ENCODE results near the gene DZIP1L.
A peak's percentile ranks its signal among the peaks of the same experiment; 100 is the strongest.

DZIP1L gene

DNA sequence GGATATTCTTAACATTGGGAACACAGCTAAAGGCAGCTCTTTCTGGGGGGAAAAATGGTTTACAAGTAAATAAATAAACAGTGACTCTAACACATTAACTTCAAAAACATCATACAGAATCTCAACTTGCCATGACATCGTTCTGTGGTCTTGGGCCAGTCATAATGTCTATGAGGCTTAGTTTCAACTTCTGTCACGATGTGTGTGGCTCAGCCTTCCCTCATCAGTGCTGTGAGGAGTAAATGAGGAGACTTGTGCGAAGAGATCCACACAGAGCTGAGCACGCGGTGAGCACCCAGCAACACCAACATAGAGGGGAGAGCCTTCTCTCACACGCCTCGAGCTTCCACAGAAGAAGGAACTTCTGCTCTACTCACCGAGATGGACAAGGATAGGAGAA, 49.0 kb downstream of the DZIP1L start:
- DNase-seq: peak; percentile 60

DNA sequence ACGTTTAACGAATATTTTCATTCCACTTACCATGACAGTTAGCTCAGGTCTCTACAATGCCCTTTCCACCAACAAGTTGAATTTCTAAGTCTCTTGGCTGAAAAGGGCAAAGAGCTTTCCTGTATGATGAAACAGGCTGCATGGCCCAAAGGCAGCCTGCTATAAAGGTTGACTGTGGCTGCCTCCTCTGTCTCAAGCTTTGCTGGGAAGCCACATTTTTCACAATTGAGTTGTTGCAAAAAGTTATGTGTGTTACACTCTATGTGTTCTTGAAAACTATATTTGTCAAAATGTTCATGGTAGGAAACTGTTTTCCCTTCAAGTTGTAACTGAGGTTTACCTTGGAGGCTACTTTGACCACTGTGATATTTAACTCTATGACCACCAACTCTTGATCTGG, 49.5 kb downstream of the DZIP1L start:
- DNase-seq: no peak

DNA sequence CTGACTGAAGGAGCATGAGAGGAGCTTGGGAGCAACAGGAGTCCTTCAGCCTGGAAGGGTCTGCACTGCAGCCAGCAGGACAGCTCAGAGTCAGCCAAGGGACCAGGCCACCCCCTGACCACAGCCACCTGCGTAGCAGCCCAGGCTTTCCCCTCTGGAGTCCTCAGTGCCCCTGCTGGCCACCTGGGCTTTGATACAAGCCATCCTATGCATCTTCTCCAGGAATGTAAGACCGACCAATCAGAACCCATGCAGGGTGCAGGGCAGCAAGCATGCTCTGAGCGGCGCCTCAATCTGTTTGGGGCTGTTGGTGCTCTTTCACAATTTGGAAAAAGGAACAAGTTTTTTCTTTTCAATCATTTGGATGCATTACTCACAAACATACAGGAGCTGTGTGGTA, 52.0 kb downstream of the DZIP1L start:
- no peak for DNase-seq

DNA sequence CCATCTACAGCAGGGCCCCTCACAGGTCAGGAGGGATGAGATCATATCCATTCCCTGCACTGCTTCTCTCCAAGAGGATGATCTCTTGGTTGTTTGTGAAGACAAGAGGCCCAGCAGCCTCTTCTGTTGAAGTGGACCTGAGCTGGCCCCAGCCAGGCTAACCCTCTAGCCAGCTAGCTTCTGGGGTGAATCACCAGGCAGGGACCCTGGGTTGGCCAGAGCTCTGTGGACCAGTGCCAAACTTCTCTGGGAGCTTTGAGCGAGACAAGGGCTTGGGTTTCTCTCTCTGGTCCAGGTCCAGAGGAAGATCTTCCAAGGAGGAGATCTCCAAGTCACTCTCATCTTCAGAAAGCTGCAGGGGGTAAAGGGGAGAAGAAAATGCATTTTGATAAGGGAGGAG, 52.8 kb downstream of the DZIP1L start:
- no peak for DNase-seq

DNA sequence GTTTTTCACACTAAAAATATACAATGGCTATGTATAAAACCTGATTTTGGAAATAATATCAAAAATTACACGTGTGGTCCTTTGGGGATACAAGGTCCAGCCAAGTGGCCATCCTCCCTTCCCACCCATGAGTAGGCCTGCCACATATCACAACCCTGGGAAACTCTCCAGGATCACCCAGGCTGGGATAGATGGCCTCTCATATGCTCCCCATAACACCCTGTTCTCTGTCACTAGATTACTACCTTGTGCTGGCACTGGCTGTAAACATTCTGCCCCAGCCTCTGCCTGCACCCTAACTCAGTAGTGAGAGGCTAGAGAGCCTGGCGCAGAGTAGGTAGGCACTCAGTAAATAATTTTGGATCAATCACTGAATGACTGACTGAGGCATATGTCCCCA, 53.4 kb downstream of the DZIP1L start:
- no peak for DNase-seq

DNA sequence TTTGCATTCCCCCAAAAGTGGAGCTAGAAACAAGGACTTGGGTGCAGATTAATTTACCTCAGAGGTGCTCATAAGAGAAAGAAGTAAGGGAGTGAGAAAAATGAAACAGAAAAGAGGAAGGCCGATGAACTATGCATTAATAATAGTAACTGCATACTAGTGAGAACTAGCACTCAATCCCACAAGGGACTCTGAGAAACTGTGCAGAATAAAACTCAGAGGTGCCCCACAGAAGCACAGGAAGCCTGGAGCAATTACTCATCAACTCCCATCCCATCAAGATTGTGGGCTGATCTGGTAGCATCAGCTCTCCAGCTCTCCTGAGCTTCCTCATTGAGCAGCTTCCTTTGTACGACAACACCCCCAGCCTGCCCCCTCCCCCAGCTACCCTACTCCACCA, 54.6 kb downstream of the DZIP1L start:
- DNase-seq: no peak

DNA sequence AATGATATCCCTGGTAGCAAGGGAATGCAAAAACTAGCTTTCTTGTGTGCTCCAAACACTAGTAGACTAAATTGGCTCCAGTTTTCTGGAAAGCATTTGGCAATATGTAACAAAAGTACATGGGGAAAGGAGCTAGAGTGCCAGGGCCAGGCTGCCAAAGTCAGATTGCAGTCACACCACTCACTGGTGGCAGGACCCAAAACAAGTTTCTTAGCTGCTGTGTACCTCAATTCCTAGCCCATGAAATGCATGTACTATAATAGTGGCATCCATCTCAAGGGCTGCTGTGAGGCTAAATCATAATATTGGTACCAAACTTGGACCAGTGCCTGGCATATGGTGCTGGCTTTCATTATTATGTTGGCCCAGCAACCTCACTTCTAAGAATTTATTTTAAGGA, 56.1 kb downstream of the DZIP1L start:
- DNase-seq: no peak

DNA sequence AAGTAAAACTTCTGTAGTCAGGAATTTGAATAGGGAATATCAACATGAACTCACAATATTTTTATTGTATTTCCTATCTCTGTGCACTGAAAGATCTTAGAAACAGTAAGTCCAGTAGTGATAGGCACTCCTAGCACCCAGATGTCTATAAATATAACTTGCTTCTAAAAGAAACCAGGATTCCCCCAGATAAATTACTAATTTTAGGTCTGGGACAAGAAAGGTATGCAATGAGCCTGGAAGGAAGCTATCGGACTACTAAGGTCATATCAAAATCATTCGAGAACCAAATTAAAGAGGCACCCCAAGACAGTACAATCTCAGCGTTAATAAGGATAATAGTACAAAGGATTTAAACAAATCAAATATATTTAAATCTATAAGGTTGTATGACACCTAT, 58.0 kb downstream of the DZIP1L start:
- DNase-seq: no peak

DNA sequence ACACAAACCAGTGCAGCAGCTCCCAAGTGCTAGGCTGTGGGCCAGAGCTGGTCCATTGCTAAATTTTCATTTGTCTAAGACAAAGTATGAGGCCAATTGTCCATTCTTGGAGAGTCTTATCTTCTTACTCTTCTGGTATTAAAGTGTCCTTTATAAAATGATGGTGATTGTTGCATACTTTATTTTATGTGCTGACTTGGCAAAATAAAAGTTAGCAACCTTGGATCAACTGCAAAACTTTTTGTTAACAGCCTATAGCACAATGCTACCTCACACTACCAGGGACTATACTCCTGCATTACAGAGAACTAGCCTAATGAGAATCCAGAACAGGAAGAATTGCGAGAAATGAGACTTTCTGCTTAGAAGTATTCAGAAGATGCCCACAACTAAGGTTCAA, 61.4 kb downstream of the DZIP1L start:
- DNase-seq: no peak

DNA sequence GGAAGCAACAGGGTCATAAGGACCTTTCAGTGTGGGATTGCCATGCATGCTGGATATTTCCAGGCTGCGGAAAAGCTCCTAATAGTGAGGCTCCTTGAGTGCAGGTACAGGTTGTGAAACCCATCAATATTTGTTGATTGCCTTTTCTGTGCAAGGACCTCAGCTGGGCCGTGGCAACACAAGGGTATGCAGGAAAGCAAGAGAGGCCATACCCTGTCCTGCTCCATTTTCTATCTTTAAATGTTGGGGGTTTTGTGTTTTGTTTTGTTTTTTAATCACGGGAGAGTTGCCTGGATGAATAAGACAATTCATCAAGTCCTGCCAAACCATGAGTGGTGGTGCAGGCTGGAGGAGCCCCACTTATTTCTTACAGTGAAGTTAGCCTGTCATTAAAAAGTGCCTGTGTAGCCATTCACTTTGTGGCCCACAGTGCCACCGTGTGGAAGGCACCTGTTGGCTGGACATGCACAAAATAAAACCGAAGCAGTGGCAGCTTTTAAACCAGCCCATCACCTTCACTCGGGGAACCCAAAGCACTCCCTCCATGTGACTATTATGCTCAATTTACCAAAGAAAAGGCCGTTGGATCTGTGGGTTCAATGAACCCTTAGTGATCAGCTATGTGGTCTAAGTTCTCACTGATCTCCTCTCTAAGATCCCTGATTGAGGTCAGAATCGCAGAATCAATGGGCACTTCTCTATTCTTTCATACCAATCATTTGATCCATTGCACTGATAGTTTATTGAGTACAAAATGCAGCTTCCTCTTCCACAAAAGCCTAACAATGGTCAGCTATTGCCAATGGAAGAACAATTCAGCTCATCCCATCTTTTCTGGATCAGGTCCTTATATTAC, 63.2 kb downstream of the DZIP1L start:
- peak; percentile 38 for DNase-seq

DNA sequence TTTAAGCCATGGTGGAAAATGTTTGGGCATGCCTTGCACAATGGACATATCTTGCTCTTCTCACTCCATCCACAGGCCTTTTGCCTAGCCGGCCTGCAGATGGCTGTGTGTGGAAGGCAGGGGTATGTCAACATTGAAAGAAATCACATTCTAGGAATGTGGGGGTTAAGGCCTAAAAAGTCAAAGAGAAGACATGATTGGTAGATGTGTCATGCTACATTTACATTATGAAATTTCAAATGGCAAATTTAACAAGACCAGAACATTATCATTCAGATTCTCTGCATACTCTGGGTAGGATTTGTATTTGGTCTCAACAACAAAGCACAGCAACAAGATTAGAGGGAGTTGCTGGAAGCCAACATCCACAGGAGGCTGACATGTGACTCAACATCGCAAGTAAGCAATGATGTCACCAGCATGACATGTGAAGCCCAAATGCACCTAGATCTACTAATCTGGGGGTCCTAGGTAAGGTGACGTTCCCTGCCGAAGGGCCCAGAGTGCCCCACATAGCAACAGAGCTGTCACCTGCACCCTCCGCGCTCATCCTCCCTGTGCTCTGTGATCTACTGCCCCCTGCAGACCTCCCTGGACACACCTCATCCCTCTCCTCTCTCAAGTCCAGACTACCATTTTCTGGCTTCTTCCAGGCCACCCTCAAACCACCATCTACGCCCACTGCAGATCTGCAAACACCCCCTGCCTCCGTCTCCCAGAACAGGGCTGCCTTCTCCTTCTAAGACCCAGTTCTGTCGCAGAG, 66.1 kb downstream of the DZIP1L start:
- DNase-seq: no peak

DNA sequence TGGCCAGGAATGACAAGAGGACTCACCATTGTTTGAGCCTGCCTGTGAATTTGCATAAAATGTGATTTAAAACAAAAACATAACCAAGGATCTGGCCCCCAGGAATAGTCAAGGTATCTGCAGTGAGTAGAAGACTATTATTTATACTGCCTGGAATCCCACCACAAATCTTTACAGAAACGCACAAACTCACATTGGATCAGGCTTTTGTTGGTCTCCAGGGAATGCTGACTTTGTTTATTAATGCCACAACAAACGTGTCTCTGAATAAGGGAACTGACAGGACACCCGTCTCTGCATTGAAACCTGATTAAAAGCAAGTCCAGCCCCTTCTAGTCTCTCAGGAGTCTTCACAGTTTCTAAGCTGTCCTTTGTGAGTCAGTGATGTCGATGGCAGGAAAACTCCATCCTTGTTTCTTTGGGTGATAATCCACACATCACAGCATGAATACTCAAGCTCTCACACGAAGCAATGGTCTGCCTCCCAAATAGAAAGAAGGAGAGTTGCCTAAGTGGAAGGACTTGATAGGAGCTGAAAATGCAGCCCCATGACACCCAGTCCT, 67.7 kb downstream of the DZIP1L start:
- no peak for DNase-seq

DNA sequence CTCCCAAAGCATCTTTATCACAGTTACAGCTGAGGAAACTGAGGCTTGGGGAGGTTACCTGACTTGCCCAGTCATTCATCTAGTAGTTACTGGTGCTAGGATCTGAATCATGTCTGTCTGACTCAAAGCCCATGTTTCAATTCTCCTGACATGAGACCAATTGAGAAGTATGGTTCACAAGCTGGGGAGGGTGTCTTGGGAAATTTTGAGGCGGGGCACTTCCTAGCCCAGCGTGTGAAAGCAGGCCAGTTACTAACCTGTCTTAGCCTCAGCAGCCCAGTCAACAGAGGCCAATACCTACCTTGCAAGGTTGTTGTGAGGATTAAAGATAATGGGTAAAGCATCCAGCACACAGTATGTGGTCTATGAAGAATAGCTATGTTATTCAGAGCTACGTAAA, 68.5 kb downstream of the DZIP1L start:
- no peak for DNase-seq

DNA sequence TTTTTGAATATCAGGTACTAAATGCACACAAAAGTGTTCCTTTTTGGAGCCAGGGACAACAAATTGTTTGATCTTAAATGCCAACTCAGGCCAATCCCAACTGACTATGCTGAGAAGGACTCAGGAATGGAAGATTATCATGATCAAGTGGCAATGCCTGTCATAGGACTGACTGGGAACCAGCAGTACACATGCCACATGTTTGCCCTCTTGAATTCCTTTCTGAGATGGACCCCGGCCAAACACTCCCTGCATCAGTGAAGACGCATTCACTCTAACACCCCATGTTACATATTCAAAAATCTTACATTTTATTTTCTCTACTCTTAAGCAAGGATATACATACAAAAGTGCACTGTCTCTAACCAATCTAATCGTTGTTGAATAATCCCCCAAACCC, 69.3 kb downstream of the DZIP1L start:
- DNase-seq: no peak

DNA sequence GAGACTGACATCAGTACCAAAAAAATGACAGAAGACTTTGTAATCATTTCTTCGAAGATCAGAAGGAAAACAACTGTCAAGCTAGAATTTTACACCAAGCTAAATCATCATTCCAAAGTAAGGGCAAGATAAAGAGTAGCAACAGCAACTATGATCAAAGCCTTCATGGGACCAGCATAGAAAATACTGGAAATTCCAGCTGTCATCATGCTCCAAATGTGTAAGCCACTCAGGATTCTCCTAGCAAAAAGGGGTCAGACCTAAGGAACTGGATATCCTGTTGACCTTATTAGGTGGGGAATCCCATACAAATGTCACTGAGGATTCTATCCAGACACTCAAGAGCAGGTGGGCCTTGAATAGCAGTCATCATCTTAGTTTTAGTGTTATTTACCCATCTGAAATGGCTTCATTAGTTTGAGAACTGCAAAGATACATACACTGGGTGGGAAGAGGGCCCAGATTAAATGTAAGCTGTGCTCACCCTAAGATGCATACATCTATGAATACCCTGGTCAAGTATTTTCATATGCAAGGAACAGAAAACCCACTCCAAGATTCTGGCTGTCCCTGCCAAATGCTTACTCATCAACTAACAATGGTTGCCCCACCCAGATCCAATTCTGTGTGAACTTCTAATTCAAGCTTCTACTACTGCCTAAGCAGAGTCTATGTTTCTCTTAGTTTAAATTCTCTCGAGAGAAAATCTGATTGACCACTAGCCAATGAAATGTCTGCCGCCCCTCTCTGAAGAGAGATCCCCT, 72.0 kb downstream of the DZIP1L start:
- DNase-seq: no peak

DNA sequence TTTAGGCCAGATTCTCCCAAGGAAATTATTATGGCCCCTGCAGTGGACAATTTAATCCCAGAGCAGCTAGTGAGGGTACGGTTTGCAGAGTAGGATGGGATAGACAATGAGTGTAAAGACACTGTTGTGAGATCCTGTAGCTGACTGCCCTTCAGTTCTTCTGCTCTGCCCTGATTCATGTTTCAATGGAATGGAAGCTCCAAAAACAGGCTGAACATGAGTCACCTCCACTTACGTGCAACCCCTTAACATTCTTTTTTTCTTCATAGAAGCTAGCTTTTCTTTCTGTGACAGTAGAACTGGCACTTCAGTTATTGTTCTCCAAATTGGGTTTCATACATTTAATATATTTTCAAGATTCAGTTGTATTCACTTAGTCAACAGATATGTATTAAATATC, 73.4 kb downstream of the DZIP1L start:
- no peak for DNase-seq

DNA sequence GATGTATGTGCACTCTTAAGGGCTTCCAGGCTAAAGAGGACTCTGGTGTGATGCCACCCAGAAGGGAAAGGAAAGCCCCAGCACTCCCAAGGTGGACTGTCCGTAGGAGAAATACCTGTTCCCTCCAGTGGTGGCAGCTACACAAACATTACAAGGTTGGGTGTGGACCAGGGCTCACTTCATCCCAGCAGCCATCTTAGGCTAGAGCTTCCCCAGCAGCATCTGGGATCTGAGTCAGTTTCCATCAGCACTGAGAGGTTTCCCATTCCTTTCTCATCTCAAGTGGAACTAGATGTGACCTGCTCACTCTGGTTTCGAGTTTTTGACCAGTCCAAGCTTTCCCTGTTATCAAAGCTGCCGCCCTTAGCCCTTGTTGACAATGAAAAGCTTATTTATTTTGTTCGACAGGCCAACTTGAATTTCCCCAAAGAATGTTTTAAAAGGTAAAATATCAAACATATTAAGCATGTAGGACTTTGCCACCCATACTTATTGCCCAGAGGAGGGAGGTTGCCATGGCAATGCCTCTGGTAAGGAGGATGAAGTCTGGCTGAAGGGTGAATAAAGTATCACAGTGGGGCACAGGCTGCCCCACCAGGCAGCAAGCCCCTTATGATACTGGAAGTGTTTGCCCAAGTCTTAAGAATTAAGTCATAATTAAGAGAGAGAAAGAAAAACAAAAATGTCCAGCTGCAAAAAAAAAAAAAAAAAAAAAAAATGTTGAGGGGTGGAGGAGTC, 76.5 kb downstream of the DZIP1L start:
- no peak for DNase-seq

DNA sequence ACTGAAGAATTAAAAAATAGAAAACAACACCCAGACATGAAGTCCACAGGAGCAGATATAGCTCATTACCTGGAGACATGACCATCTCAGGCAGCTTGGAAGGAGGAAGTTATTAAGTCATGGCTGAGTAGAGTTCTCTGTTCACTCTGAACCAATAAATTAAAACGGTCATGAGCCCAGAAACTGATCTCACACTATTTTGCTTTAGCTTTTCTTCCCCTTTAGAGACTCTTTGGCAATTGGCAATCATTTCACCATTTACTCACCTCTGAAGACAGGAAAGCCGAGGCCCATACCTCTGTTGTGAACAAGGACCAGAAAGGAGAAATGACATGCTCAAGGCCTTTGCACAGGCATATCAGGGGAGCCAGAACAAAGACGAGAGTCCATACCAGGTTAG, 78.8 kb downstream of the DZIP1L start:
- DNase-seq: no peak

DNA sequence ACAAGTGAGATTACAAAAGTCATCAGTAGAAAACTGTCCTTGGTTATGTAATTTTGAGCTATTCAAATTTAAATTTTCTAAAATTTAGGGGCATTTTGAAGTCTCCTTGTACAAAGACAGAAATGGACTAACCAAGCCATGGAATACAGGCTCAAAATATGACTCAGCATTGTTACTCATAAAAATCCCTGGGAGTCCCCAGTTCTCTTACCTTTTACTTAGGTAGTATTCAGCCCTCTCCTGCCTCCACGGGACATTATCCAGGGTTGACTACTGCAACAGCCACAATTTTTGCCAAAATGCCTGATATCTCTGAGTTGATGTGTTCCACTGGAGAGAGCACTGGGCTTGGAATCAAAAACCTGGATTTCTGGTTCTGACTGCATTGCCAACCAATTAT, 80.5 kb downstream of the DZIP1L start:
- DNase-seq: no peak

DNA sequence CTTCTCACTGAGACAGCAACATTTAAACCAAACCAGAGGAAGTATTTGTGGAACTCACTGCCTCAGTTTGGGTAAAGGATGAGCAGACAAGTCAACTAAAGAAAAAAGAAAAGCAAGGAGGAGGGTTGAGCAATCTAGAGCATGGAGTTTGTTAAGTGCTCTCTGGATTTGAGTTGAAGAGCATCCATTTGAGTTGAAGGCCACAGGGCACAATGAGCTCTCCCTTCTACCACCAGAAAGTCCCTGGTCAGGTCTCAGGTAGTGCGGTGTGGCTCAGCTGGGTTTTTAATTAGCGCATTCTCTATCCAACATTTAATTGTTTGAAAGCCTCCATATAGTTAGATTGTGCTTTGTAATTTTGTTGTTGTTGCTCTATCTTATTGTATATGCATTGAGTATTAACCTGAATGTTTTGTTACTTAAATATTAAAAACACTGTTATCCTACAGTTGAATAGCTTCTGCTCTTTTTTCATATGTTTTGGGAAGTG, 82.2 kb downstream of the DZIP1L start:
- no peak for DNase-seq

DNA sequence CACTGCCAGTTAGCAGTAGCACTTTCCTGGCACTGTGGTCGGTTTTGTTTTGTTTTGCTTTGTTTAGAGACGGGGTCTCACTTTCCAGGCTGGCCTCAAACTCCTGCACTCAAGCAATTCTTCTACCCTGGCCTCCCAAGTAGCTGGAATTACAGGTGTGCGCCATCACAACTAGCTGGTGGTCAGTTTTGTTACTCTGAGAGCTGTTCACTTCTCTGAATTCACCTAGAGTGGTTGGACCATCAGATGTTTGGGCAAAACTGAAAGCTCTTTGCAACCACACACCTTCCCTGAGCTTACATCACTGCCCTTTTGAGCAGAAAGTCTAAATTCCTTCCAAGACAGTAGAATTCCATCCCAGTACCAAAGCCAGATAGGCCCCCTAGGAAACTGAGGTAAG, 82.8 kb downstream of the DZIP1L start:
- no peak for DNase-seq

DNA sequence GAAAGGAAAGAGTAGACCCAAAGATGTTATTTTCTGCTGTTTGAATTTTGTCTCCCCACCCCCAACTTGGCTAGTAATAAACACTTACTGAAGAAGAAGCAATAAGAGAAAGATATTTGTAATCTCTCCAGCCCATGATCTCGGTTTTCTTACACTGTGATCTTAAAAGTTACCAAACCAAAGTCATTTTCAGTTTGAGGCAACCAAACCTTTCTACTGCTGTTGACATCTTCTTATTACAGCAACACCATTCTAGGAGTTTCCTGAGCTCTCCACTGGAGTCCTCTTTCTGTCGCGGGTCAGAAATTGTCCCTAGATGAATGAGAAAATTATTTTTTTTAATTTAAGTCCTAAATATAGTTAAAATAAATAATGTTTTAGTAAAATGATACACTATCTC, 83.9 kb downstream of the DZIP1L start:
- DNase-seq: no peak

Data from stimulated activated CD4-positive, alpha-beta T cell treated with anti-CD3 and anti-CD28 coated beads, Interleukin-15, amount 100 ng/mL, for 24 hours (primary cell).